ENCODE results near the gene NXPH1.

DNA sequence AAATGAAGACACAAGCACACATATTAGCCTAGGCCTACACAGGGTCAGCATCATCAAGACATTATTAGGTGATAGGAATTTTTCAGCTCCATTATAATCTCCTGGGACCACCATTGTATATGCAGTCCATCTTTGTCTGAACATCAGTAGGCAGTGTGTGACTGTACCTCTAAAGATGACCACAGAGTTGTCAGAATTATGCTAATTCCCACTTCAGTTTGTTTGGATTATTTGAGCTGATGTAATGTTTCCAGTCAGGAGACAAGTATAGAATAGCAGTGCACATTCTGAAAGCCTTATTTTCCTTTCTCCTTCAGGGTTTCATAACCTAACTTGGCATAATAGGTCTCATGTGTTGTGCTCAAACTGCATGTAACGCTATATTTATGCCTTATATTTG, 306.4 kb downstream of the NXPH1 start:
- TF ChIP-seq, protein P1, sequence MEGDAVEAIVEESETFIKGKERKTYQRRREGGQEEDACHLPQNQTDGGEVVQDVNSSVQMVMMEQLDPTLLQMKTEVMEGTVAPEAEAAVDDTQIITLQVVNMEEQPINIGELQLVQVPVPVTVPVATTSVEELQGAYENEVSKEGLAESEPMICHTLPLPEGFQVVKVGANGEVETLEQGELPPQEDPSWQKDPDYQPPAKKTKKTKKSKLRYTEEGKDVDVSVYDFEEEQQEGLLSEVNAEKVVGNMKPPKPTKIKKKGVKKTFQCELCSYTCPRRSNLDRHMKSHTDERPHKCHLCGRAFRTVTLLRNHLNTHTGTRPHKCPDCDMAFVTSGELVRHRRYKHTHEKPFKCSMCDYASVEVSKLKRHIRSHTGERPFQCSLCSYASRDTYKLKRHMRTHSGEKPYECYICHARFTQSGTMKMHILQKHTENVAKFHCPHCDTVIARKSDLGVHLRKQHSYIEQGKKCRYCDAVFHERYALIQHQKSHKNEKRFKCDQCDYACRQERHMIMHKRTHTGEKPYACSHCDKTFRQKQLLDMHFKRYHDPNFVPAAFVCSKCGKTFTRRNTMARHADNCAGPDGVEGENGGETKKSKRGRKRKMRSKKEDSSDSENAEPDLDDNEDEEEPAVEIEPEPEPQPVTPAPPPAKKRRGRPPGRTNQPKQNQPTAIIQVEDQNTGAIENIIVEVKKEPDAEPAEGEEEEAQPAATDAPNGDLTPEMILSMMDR (IDR thresholded peaks at IDR 0.05; ENCODE audit: low read length), result no peak
- TF ChIP-seq EZH2 (IDR thresholded peaks at IDR 0.05; ENCODE audit: borderline replicate concordance, low read length), result no peak

Data from OCI-LY1 (cell line).